GM21717 (cell line): ENCODE results near the gene CRMP1.

Experiments
- ATAC-seq: cut with Tn5 transposase; IDR thresholded peaks from one replicate; pipeline ENCODE4 v1.9.1; 2021; ENCODE audit warnings: mild to moderate bottlenecking, moderate library complexity; ENCODE audit not compliant: unreplicated experiment

CRMP1 gene

GRCh38 chr4:5893004-5893580 is at the start of gene CRMP1:
Gene CRMP1 (minus strand): TSS chr4:5893086. CDS start chr4:5892969, 117 bp downstream.
- no peak for ATAC-seq

GRCh38 chr4:5941601-5942000 is 48.7 kb upstream of the CRMP1 start:
- ATAC-seq, result no peak

- no peak for ATAC-seq
Measured at GRCh38 chr4:5940470-5941203, 47.8 kb upstream of the CRMP1 start.

GRCh38 chr4:5933996-5934831 is 41.3 kb upstream of the CRMP1 start:
- no peak for ATAC-seq

GRCh38 chr4:5933116-5933515 is 40.2 kb upstream of the CRMP1 start:
- ATAC-seq, result no peak

GRCh38 chr4:5932035-5932568 is 39.2 kb upstream of the CRMP1 start:
- no peak for ATAC-seq

GRCh38 chr4:5931526-5931925 is 38.6 kb upstream of the CRMP1 start:
- no peak for ATAC-seq

- no peak for ATAC-seq
Measured at GRCh38 chr4:5930876-5931275, 38.0 kb upstream of the CRMP1 start.

GRCh38 chr4:5930456-5930855 is 37.6 kb upstream of the CRMP1 start:
- ATAC-seq, result no peak

GRCh38 chr4:5928844-5929420 is 36.0 kb upstream of the CRMP1 start:
- no peak for ATAC-seq

GRCh38 chr4:5928274-5928673 is 35.4 kb upstream of the CRMP1 start:
- no peak for ATAC-seq

- ATAC-seq, result no peak
Measured at GRCh38 chr4:5927747-5928146, 34.9 kb upstream of the CRMP1 start.

GRCh38 chr4:5927116-5927515 is 34.2 kb upstream of the CRMP1 start:
- ATAC-seq, result no peak

GRCh38 chr4:5926598-5926997 is 33.7 kb upstream of the CRMP1 start:
- no peak for ATAC-seq

- no peak for ATAC-seq
Measured at GRCh38 chr4:5925419-5926200, 32.7 kb upstream of the CRMP1 start.

- no peak for ATAC-seq
Measured at GRCh38 chr4:5924461-5925125, 31.7 kb upstream of the CRMP1 start.

GRCh38 chr4:5923376-5923775 is 30.5 kb upstream of the CRMP1 start:
- no peak for ATAC-seq

GRCh38 chr4:5922556-5922955 is 29.7 kb upstream of the CRMP1 start:
- no peak for ATAC-seq

- no peak for ATAC-seq
Measured at GRCh38 chr4:5921981-5922380, 29.1 kb upstream of the CRMP1 start.
